HG02943 (cell line): ENCODE data around the gene COBL.
"Not testable (repeated sequence)": the region's sequence is repeated elsewhere in the genome, so short reads cannot be mapped to it uniquely, and the experiment has no call there.

ENCODE experiments used
- ATAC-seq: cut with Tn5 transposase; IDR thresholded peaks from one replicate; pipeline ENCODE4 v1.9.1; 2021; ENCODE audit warnings: mild to moderate bottlenecking, low read depth, moderate library complexity; ENCODE audit not compliant: unreplicated experiment

The COBL gene

GRCh38 chr7:51219261-51219988 is 97.2 kb downstream of the COBL start:
- no peak for ATAC-seq

GRCh38 chr7:51217804-51218203 is 98.8 kb downstream of the COBL start:
- ATAC-seq, result no peak

- ATAC-seq, result no peak
Measured at GRCh38 chr7:51214098-51214497, 102.5 kb downstream of the COBL start.

GRCh38 chr7:51213618-51214017 is 103.0 kb downstream of the COBL start:
- ATAC-seq, result no peak

GRCh38 chr7:51210766-51211165 is 105.8 kb downstream of the COBL start:
- ATAC-seq, result no peak

GRCh38 chr7:51209426-51209825 is 107.2 kb downstream of the COBL start:
- ATAC-seq, result no peak

GRCh38 chr7:51208125-51208524 is 108.5 kb downstream of the COBL start:
- ATAC-seq, result not testable (repeated sequence)

- ATAC-seq, result no peak
Measured at GRCh38 chr7:51198654-51199053, 118.0 kb downstream of the COBL start.

- ATAC-seq, result no peak
Measured at GRCh38 chr7:51190969-51191368, 125.6 kb downstream of the COBL start.

- ATAC-seq, result no peak
Measured at GRCh38 chr7:51189777-51190176, 126.8 kb downstream of the COBL start.

- no peak for ATAC-seq
Measured at GRCh38 chr7:51188987-51189386, 127.6 kb downstream of the COBL start.

GRCh38 chr7:51187941-51188340 is 128.7 kb downstream of the COBL start:
- no peak for ATAC-seq

- ATAC-seq, result no peak
Measured at GRCh38 chr7:51186531-51186930, 130.1 kb downstream of the COBL start.

- no peak for ATAC-seq
Measured at GRCh38 chr7:51182636-51183166, 133.9 kb downstream of the COBL start.

GRCh38 chr7:51180092-51180491 is 136.5 kb downstream of the COBL start:
- no peak for ATAC-seq

- no peak for ATAC-seq
Measured at GRCh38 chr7:51175992-51176388, 140.6 kb downstream of the COBL start.

- ATAC-seq, result no peak
Measured at GRCh38 chr7:51175316-51175991, 141.2 kb downstream of the COBL start.

GRCh38 chr7:51165337-51165736 is 151.3 kb downstream of the COBL start:
- no peak for ATAC-seq

- ATAC-seq, result peak; percentile 92
Measured at GRCh38 chr7:51162724-51163329, 153.8 kb downstream of the COBL start.

- ATAC-seq, result no peak
Measured at GRCh38 chr7:51161937-51162336, 154.7 kb downstream of the COBL start.

GRCh38 chr7:51160990-51161615 is 155.5 kb downstream of the COBL start:
- ATAC-seq, result no peak
